ENCODE results near the gene SLC2A13. TPM values are rescaled to one million over a fixed set of nuclear protein-coding genes. Genes with fewer than 3 reads are reported as not detected.

Gene SLC2A13
- total RNA-seq, 1 donor from 2014 or later: 17.4 TPM

GRCh38 chr12:39959467-39959866 is 146.4 kb downstream of the SLC2A13 start:
- Histone ChIP-seq H3K36me3 (no peaks in the 10 kb centered on the region), H3K4me3 (no peak overlapping the region), H3K9me3 (no peaks in the 10 kb centered on the region), H3K27me3 (no peaks in the 10 kb centered on the region), H3K27ac (no peak overlapping the region), H3K4me1 (no peaks in the 10 kb centered on the region)
- DNase-seq (ENCODE audit: extremely low spot score in 2 of 2): no peak
- intact Hi-C loops (cut with DNase I): no loop called here
- TF ChIP-seq, protein P1, sequence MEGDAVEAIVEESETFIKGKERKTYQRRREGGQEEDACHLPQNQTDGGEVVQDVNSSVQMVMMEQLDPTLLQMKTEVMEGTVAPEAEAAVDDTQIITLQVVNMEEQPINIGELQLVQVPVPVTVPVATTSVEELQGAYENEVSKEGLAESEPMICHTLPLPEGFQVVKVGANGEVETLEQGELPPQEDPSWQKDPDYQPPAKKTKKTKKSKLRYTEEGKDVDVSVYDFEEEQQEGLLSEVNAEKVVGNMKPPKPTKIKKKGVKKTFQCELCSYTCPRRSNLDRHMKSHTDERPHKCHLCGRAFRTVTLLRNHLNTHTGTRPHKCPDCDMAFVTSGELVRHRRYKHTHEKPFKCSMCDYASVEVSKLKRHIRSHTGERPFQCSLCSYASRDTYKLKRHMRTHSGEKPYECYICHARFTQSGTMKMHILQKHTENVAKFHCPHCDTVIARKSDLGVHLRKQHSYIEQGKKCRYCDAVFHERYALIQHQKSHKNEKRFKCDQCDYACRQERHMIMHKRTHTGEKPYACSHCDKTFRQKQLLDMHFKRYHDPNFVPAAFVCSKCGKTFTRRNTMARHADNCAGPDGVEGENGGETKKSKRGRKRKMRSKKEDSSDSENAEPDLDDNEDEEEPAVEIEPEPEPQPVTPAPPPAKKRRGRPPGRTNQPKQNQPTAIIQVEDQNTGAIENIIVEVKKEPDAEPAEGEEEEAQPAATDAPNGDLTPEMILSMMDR (IDR thresholded peaks at IDR 0.05): no peak
- TF ChIP-seq POLR2A (IDR thresholded peaks at IDR 0.05) (no peak), POLR2AphosphoS5 (IDR thresholded peaks at IDR 0.05; ENCODE audit: insufficient read depth in 1 of 2, low read depth in 1 of 2) (no peak)

GRCh38 chr12:39959031-39959430 is 146.8 kb downstream of the SLC2A13 start:
- intact Hi-C loops (cut with DNase I): no loop called here
- no peaks in the 10 kb centered on the region for H3K27me3 ChIP-seq
- DNase-seq (ENCODE audit: extremely low spot score in 2 of 2): no peak

GRCh38 chr12:39958377-39958776 is 147.5 kb downstream of the SLC2A13 start:
- no peaks in the 10 kb centered on the region for H3K27me3 ChIP-seq
- H3K4me3 ChIP-seq: no peak overlapping the region
- no peaks in the 10 kb centered on the region for H3K4me1 ChIP-seq
- intact Hi-C loops (cut with DNase I): no loop called here
- no peaks in the 10 kb centered on the region for H3K36me3 ChIP-seq
- H3K9me3 ChIP-seq: no peaks in the 10 kb centered on the region
- TF ChIP-seq, protein P1 (IDR thresholded peaks at IDR 0.05): no peak
- no peak for TF ChIP-seq POLR2A (IDR thresholded peaks at IDR 0.05)
- no peak for TF ChIP-seq POLR2AphosphoS5 (IDR thresholded peaks at IDR 0.05; ENCODE audit: insufficient read depth in 1 of 2, low read depth in 1 of 2)
- DNase-seq (ENCODE audit: extremely low spot score in 2 of 2): no peak
- H3K27ac ChIP-seq: no peak overlapping the region

More at GRCh38 chr12:39959031-39959430, 146.8 kb downstream of the SLC2A13 start:
- Histone ChIP-seq H3K4me3 (no peak overlapping the region), H3K4me1 (no peaks in the 10 kb centered on the region), H3K27ac (no peak overlapping the region), H3K36me3 (no peaks in the 10 kb centered on the region), H3K9me3 (no peaks in the 10 kb centered on the region)
- no peak for TF ChIP-seq POLR2A (IDR thresholded peaks at IDR 0.05)
- TF ChIP-seq, protein P1 (IDR thresholded peaks at IDR 0.05): no peak
- no peak for TF ChIP-seq POLR2AphosphoS5 (IDR thresholded peaks at IDR 0.05; ENCODE audit: insufficient read depth in 1 of 2, low read depth in 1 of 2)

DNA sequence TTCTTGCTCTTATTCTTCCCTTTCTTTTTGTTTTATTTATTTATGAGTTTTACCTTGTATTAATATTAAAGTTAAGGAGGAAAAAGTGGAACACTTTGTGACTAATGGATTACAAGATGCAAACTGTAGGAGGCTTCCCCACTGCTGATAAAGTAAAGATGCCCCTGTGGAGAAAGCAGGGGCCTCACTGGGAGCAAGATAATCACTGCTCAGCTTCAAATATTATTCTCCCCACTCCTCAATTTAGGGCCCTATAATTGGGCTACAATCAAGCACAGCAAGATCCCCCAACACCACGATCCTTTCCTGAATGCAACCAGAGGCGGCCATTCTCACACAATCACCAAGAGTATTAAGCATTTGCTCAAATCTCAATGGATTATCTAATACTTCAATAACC is 149.2 kb downstream of the SLC2A13 start:
- Histone ChIP-seq H3K9me3 (no peaks in the 10 kb centered on the region), H3K27ac (no peak overlapping the region), H3K27me3 (no peaks in the 10 kb centered on the region), H3K4me1 (no peaks in the 10 kb centered on the region), H3K4me3 (no peak overlapping the region), H3K36me3 (no peaks in the 10 kb centered on the region)
- no peak for DNase-seq (ENCODE audit: extremely low spot score in 2 of 2)
- TF ChIP-seq, protein P1 (IDR thresholded peaks at IDR 0.05): no peak
- TF ChIP-seq POLR2AphosphoS5 (IDR thresholded peaks at IDR 0.05; ENCODE audit: insufficient read depth in 1 of 2, low read depth in 1 of 2) (no peak), POLR2A (IDR thresholded peaks at IDR 0.05) (no peak)
- intact Hi-C loops (cut with DNase I): no loop called here

DNA sequence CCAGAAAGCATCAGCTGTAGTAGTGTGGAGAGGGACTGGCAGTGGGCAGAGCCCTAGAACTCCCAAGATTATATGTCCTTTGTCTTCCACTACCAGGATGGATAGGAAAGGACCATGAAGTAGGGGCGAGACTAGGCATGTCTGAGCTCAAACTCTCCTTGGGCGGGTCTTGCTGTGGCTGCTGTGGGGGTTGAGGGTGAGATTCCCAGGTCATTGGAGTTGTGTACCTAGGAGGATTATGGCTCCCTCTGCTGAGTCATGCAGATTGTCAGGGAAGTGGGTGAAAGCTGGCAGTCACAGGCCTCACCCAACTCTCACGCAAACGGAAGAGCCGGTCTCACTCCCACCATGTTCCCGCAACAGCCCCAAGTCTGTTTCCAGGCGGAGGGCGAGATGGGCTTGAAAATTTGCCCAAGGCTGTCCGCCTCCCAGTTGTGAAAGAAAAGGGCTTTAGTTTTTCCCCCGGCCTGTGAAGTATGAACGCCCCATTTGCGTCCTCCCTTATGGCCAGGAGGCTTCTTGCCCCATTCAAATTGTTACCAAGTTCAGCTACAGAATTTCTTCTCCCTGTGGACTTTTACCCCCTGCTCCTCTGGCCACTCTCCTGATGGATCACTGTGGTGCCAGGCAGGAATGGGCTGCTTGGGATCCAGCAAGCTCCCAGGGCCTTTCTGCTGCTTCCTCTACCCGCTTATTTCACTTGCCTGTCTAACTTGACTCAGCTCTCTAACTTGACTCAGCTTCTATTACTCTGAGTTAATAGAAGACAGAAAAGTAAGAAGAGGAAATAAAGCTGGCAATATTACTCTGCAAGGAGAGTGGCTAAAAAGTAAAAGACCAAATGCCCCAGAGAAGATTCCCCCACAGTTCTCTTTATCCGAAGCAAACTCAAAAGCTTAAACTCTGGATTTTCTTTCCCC is 159.3 kb downstream of the SLC2A13 start:
- TF ChIP-seq, protein P1 (IDR thresholded peaks at IDR 0.05): no peak
- TF ChIP-seq POLR2AphosphoS5 (IDR thresholded peaks at IDR 0.05; ENCODE audit: insufficient read depth in 1 of 2, low read depth in 1 of 2): no peak
- TF ChIP-seq POLR2A (IDR thresholded peaks at IDR 0.05): no peak
- no peak for DNase-seq (ENCODE audit: extremely low spot score in 2 of 2)
- Histone ChIP-seq H3K27ac (no peak overlapping the region), H3K27me3 (no peaks in the 10 kb centered on the region), H3K4me3 (no peak overlapping the region), H3K36me3 (no peaks in the 10 kb centered on the region), H3K4me1 (no peaks in the 10 kb centered on the region), H3K9me3 (no peaks in the 10 kb centered on the region)
- intact Hi-C loops (cut with DNase I): no loop called here

All from vagina (tissue), 2 donors.